IMR-90 (cell line): ENCODE measurements around the gene GABRP. TPM values are rescaled to one million over a fixed set of nuclear protein-coding genes. Genes with fewer than 3 reads are reported as not detected.

Experiments used
- ATAC-seq: fragments of 200-7000 bp; cut with Tn5 transposase; 2 replicates; pipeline ENCODE4 v1.9.1; 2020; ENCODE audit warnings: low read depth, mild to moderate bottlenecking, moderate library complexity
- BruUV-seq: library from RNA; stranded (reverse); fragments of 400-500 nt; replicated peaks from 2 replicates; lab custom pipeline; 2021; lab: Mats Ljungman, UMichigan
- CTCF ChIA-PET: fragments of 300-600 bp; formaldehyde crosslinking; extraction: SDS; loops from one replicate; lab custom pipeline; 2021; ENCODE audit warnings: antibody characterized with exemption; lab: Yijun Ruan, JAX
- POLR2A ChIA-PET: fragments of 300-600 bp; sonication (Branson Sonifier 250); formaldehyde crosslinking; loops from one replicate; lab custom pipeline; 2022; ENCODE audit warnings: antibody characterized with exemption; ENCODE audit not compliant: unreplicated experiment; lab: Charles Lee
- DNase-seq: peaks from one replicate; pipeline ENCODE4 v3.0.0; 2013
- H2AFZ ChIP-seq: replicated peaks from 2 replicates; pipeline ENCODE3; 2013; ENCODE audit warnings: low read length, mild to moderate bottlenecking; ENCODE audit not compliant: poor library complexity
- H2AK5ac ChIP-seq: 2 replicates; pipeline ENCODE4 v1.6.1; 2013; ENCODE audit warnings: low read depth, low read length, inconsistent platforms
- H2AK9ac ChIP-seq: replicated peaks from 2 replicates; pipeline ENCODE3; 2013; ENCODE audit warnings: mild to moderate bottlenecking, low read depth, low read length, moderate library complexity; ENCODE audit not compliant: poor library complexity
- H2BK120ac ChIP-seq: 2 replicates; pipeline ENCODE4 v1.6.1; 2013; ENCODE audit warnings: low read depth, low read length, inconsistent platforms
- H2BK15ac ChIP-seq: 3 replicates; pipeline ENCODE4 v1.6.1; 2013; ENCODE audit warnings: low read depth, low read length, inconsistent platforms
- H2BK20ac ChIP-seq: 2 replicates; pipeline ENCODE4 v1.6.1; 2013; ENCODE audit warnings: low read depth, mild to moderate bottlenecking, inconsistent platforms, low read length, moderate library complexity
- H2BK5ac ChIP-seq: 2 replicates; pipeline ENCODE4 v1.6.1; 2013; ENCODE audit warnings: mild to moderate bottlenecking, low read depth, low read length, inconsistent platforms; ENCODE audit not compliant: poor library complexity, severe bottlenecking
- H3K14ac ChIP-seq: replicated peaks from 2 replicates; pipeline ENCODE4 v1.6.1; 2013; ENCODE audit warnings: low read depth, low read length, inconsistent platforms
- H3K18ac ChIP-seq: 2 replicates; pipeline ENCODE4 v1.6.1; 2013; ENCODE audit warnings: low read depth, low read length, control low read depth
- H3K23ac ChIP-seq: 2 replicates; pipeline ENCODE4 v1.6.1; 2013; ENCODE audit warnings: low read depth, low read length, inconsistent platforms
- H3K27ac ChIP-seq: 2 replicates; pipeline ENCODE4 v1.5.1; 2013; ENCODE audit warnings: mild to moderate bottlenecking, control low read depth, low read length; ENCODE audit not compliant: insufficient read depth
- H3K27me3 ChIP-seq: 2 replicates; pipeline ENCODE4 v1.6.1; 2013; ENCODE audit warnings: low read length; ENCODE audit not compliant: control insufficient read depth, insufficient read depth
- H3K36me3 ChIP-seq: 2 replicates; pipeline ENCODE4 v1.6.1; 2013; ENCODE audit warnings: low read length, mixed read lengths; ENCODE audit not compliant: control insufficient read depth, insufficient read depth
- H3K4ac ChIP-seq: 2 replicates; pipeline ENCODE4 v1.6.1; 2013; ENCODE audit warnings: low read depth, low read length, inconsistent platforms
- H3K4me1 ChIP-seq: 2 replicates; pipeline ENCODE4 v1.6.1; 2013; ENCODE audit warnings: low read length, mixed read lengths; ENCODE audit not compliant: control insufficient read depth, insufficient read depth
- H3K4me2 ChIP-seq: 2 replicates; pipeline ENCODE4 v1.6.1; 2013; ENCODE audit warnings: low read depth, mild to moderate bottlenecking, control low read depth, low read length, moderate library complexity
- H3K4me3 ChIP-seq: 2 replicates; pipeline ENCODE4 v1.5.1; 2013; ENCODE audit warnings: low read depth, mild to moderate bottlenecking, control low read depth, low read length, moderate library complexity; ENCODE audit not compliant: insufficient read depth
- H3K56ac ChIP-seq: 2 replicates; pipeline ENCODE4 v1.6.1; 2013; ENCODE audit warnings: low read length, inconsistent platforms; ENCODE audit not compliant: insufficient read depth; ENCODE audit errors: extremely low read depth
- H3K79me1 ChIP-seq, 2 experiments: 2 replicates each; pipeline ENCODE4 v1.6.1; 2013; ENCODE audit warnings: low read length in 2 of 2, inconsistent platforms in 1 of 2, low read depth in 1 of 2
- H3K9ac ChIP-seq: 2 replicates; pipeline ENCODE4 v1.6.1; 2013; ENCODE audit warnings: low read depth, low read length, control low read depth
- H3K9me1 ChIP-seq: 2 replicates; pipeline ENCODE4 v1.6.1; 2013; ENCODE audit warnings: low read length, inconsistent platforms; ENCODE audit not compliant: insufficient read depth
- H3K9me3 ChIP-seq: 2 replicates; pipeline ENCODE4 v1.6.1; 2013; ENCODE audit warnings: low read length; ENCODE audit not compliant: control insufficient read depth, insufficient read depth
- H4K20me1 ChIP-seq: 2 replicates; pipeline ENCODE4 v1.6.1; 2013; ENCODE audit warnings: low read length, inconsistent platforms; ENCODE audit not compliant: insufficient read depth
- H4K5ac ChIP-seq: 2 replicates; pipeline ENCODE4 v1.6.1; 2013; ENCODE audit warnings: mild to moderate bottlenecking, low read depth, low read length, control low read depth
- H4K8ac ChIP-seq, 2 experiments: 2 replicates each; pipeline ENCODE4 v1.6.1; 2013; ENCODE audit warnings: low read depth in 2 of 2, low read length in 2 of 2, control low read depth in 1 of 2, inconsistent platforms in 1 of 2
- H4K91ac ChIP-seq: 2 replicates; pipeline ENCODE4 v1.6.1; 2013; ENCODE audit warnings: low read depth, low read length, inconsistent platforms; ENCODE audit not compliant: insufficient read depth
- BHLHE40 ChIP-seq: fragments of 150-350 bp; IDR thresholded peaks from 2 replicates; pipeline ENCODE4 v1.6.1; 2016; ENCODE audit warnings: mild to moderate bottlenecking, low read depth, low read length
- CEBPB ChIP-seq: IDR thresholded peaks from 2 replicates; pipeline ENCODE4 v1.6.1; 2012; ENCODE audit warnings: low read depth, low read length, improper control_type of control experiment
- CHD1 ChIP-seq: IDR thresholded peaks from 2 replicates; pipeline ENCODE4 v1.6.1; 2012; ENCODE audit warnings: low read depth, low read length, improper control_type of control experiment
- CTCF ChIP-seq: conservative IDR thresholded peaks from 2 replicates; pipeline ENCODE4 v1.5.1; 2012; ENCODE audit warnings: mild to moderate bottlenecking, low read depth, low read length, improper control_type of control experiment
- ELK1 ChIP-seq: fragments of 150-350 bp; IDR thresholded peaks from 2 replicates; pipeline ENCODE4 v1.6.1; 2016; ENCODE audit warnings: low read depth, mild to moderate bottlenecking, low read length, moderate library complexity, borderline replicate concordance
- FOS ChIP-seq: fragments of 150-350 bp; IDR thresholded peaks from 2 replicates; pipeline ENCODE4 v1.6.1; 2016; ENCODE audit warnings: low read depth, low read length
- MAFK ChIP-seq: IDR thresholded peaks from 2 replicates; pipeline ENCODE4 v1.6.1; 2012; ENCODE audit warnings: low read depth, low read length, improper control_type of control experiment
- MAZ ChIP-seq: IDR thresholded peaks from 2 replicates; pipeline ENCODE4 v1.6.1; 2012; ENCODE audit warnings: low read depth, mild to moderate bottlenecking, low read length, improper control_type of control experiment, moderate library complexity, borderline replicate concordance
- MXI1 ChIP-seq: IDR thresholded peaks from 2 replicates; pipeline ENCODE4 v1.6.1; 2012; ENCODE audit warnings: low read depth, mild to moderate bottlenecking, low read length, moderate library complexity, borderline replicate concordance
- NFE2L2 ChIP-seq: fragments of 150-350 bp; IDR thresholded peaks from 2 replicates; pipeline ENCODE4 v1.6.1; 2016; ENCODE audit warnings: low read depth, mild to moderate bottlenecking, low read length
- POLR2A ChIP-seq: IDR thresholded peaks from 2 replicates; pipeline ENCODE4 v1.6.1; 2012; ENCODE audit warnings: mild to moderate bottlenecking, low read depth, low read length
- RAD21 ChIP-seq: IDR thresholded peaks from 2 replicates; pipeline ENCODE4 v1.6.1; 2012; ENCODE audit warnings: low read length, improper control_type of control experiment
- RCOR1 ChIP-seq: IDR thresholded peaks from 2 replicates; pipeline ENCODE4 v1.6.1; 2012; ENCODE audit warnings: mild to moderate bottlenecking, low read length, improper control_type of control experiment; ENCODE audit not compliant: insufficient replicate concordance
- RFX5 ChIP-seq: IDR thresholded peaks from 2 replicates; pipeline ENCODE4 v1.8.0; 2012; ENCODE audit warnings: low read depth, mild to moderate bottlenecking, low read length, moderate library complexity
- SMC3 ChIP-seq: fragments of 150-350 bp; IDR thresholded peaks from 2 replicates; pipeline ENCODE4 v1.6.1; 2016; ENCODE audit warnings: low read depth, mild to moderate bottlenecking, antibody characterized with exemption, low read length, moderate library complexity
- WGBS, 2 experiments: methylation state at CpG; one replicate each; pipeline versions ENCODE4 v1.1.5 to v1.1.7; 2013; ENCODE audit warnings: missing lambda C conversion rate in 2 of 2; ENCODE audit not compliant: insufficient read length in 1 of 2; ENCODE audit errors: extremely low coverage in 2 of 2; 5-methylcytosine and 5-hydroxymethylcytosine counted together
- dilution Hi-C: fragments of 300-500 bp; cut with HindIII; formaldehyde crosslinking; loops from one replicate; pipeline ENCODE4 v1.14.3; 2018; ENCODE audit warnings: low sequenced_read_pairs; ENCODE audit not compliant: unreplicated experiment
- in situ Hi-C: fragments of 300-500 bp; cut with MboI; formaldehyde crosslinking; loops from 3 replicates; pipeline ENCODE4 v1.14.3; 2019; ENCODE audit warnings: low sequenced_read_pairs, inconsistent platforms, mixed read lengths
- intact Hi-C: fragments of 100-400 bp; cut with micrococcal nuclease; formaldehyde crosslinking; loops from 2 replicates; pipeline ENCODE4 v1.10.0; 2022
- polyA plus RNA-seq, 3 experiments: library from polyadenylated mRNA; depleted of rRNA; stranded (reverse); fragments of >200 nt; gene quantifications; 2 replicates each; pipeline ENCODE4 v1.2.3, GENCODE V29; 2012; ENCODE audit warnings: low replicate concordance in 1 of 3
- total RNA-seq: library from RNA; depleted of rRNA; stranded (reverse); fragments of >200 nt; gene quantifications from 2 replicates; pipeline ENCODE4 v1.2.3, GENCODE V29; 2012
- TF ChIP-seq, protein P1 (sequence below): fragments of 150-350 bp; IDR thresholded peaks from 2 replicates; pipeline ENCODE4 v1.6.1; 2017; ENCODE audit warnings: mild to moderate bottlenecking, antibody characterized with exemption, low read length, low read depth

GABRP gene
- total and polyA plus RNA-seq, 2 of the 4 experiments (the other 2 are of a cell fraction), result not detected

GRCh38 chr5:170739446-170739845 lies 44.1 kb upstream of the GABRP start:
- Histone ChIP-seq H3K9me3 (no peaks in the 10 kb centered on the region), H2BK120ac (no peak overlapping the region), H4K91ac (no peak overlapping the region), H4K5ac (no peak overlapping the region), H3K79me1 (no peaks in the 10 kb centered on the region), H2BK15ac (no peak overlapping the region), H3K4me1 (no peaks in the 10 kb centered on the region), H3K23ac (no peak overlapping the region), H3K27ac (no peak overlapping the region), H3K14ac (no peak overlapping the region), H2AFZ (no peak overlapping the region), H3K4me2 (no peak overlapping the region), H3K4ac (no peak overlapping the region), H2AK9ac (no peak overlapping the region), H2BK5ac (no peak overlapping the region), H3K27me3 (peaks cover 2% of the 10 kb centered on the region; the same call in 1 of the 2 replicates), H3K36me3 (no peaks in the 10 kb centered on the region), H3K56ac (no peak overlapping the region), H3K9ac (no peak overlapping the region), H2AK5ac (no peak overlapping the region), H3K4me3 (no peak overlapping the region), H4K20me1 (no peaks in the 10 kb centered on the region), H4K8ac (no peak overlapping the region), H3K18ac (no peak overlapping the region), H3K9me1 (no peaks in the 10 kb centered on the region), H2BK20ac (no peak overlapping the region)
- no TSS peak for BruUV-seq
- POLR2A ChIA-PET, result no interaction called here
- dilution Hi-C loops, result no loop called here
- intact Hi-C loops, result no loop called here
- CTCF ChIA-PET, result no interaction called here
- WGBS, 2 experiments, result no CpG with 5 or more reads among the region's 4 CpGs
- TF ChIP-seq MAZ (no peak), CTCF (no peak), POLR2A (no peak), RCOR1 (no peak), ELK1 (no peak), MXI1 (no peak), CEBPB (no peak), CHD1 (no peak), MAFK (no peak), FOS (no peak), RFX5 (no peak), BHLHE40 (no peak), NFE2L2 (no peak), SMC3 (no peak), RAD21 (no peak)
- TF ChIP-seq, protein P1, sequence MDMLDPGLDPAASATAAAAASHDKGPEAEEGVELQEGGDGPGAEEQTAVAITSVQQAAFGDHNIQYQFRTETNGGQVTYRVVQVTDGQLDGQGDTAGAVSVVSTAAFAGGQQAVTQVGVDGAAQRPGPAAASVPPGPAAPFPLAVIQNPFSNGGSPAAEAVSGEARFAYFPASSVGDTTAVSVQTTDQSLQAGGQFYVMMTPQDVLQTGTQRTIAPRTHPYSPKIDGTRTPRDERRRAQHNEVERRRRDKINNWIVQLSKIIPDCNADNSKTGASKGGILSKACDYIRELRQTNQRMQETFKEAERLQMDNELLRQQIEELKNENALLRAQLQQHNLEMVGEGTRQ, result no peak
- ATAC-seq (no peak), DNase-seq (no peak)
- in situ Hi-C loops, result no loop called here
